T-helper 22 cell (primary cell): ENCODE data around the gene GIGYF1.
"Not testable (repeated sequence)": the region's sequence is repeated elsewhere in the genome, so short reads cannot be mapped to it uniquely, and the experiment has no call there.

Experiments
- DNase-seq: peaks from one replicate; pipeline ENCODE4 v3.0.0-alpha.2; 2020; ENCODE audit warnings: low read depth

Gene GIGYF1

DNA sequence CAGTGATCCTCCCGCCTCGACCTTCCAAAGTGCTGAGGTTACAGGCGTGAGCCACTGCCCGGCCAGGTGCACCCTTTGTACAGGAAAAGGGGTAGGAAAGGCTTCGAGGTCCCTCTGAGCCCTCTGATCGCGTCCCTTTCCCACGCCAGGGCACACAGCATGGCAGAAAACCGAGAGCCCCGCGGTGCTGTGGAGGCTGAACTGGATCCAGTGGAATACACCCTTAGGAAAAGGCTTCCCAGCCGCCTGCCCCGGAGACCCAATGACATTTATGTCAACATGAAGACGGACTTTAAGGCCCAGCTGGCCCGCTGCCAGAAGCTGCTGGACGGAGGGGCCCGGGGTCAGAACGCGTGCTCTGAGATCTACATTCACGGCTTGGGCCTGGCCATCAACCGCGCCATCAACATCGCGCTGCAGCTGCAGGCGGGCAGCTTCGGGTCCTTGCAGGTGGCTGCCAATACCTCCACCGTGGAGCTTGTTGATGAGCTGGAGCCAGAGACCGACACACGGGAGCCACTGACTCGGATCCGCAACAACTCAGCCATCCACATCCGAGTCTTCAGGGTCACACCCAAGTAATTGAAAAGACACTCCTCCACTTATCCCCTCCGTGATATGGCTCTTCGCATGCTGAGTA is 12.7 kb upstream of the GIGYF1 start:
- DNase-seq, result no peak

DNA sequence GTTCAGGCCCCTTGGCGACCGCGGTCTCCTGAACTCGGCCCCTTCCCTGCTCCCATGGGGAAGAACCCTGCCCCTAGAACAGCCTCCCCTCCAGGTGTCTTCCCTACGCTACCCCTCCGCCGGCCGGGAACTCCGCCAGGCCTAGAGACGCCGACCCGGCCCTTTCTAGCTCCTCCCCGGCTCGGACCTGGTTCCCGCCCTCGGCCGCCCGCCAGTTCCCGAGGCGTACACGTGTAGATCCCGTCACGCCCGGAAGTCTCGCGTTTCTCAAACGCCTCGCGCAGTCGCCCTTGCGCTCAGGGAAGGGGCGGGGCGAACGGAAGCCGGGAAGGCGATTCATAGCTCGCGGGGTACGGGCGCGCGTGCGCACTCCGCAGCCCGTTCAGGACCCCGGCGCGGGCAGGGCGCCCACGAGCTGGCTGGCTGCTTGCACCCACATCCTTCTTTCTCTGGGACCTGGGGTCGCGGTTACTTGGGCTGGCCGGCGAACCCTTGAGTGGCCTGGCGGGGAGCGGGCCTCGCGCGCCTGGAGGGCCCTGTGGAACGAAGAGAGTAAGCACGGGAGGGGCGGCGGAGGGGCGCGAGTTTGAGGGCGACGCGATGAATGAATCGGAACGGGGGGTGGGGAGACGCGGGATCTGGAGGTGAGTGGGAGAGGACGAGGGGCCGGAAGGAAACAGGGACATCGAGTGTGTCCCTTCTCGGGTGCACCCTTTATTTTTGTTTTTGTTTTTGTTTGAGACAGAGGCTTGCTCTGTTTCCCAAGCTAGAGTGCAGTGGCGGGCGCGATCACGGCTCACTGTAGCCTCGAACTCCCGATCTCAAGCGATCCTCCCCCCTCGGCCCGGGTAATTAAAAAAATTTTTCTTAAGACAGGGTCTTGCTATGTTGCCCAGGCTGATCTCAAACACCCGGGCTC is 12.0 kb upstream of the GIGYF1 start, which contains the start of gene POP7:
POP7 (plus strand) TSS at position 369 of the 919 bp plus-strand sequence. CDS start 710 bp downstream, outside the sequence.
- DNase-seq, result peak; percentile 96

DNA sequence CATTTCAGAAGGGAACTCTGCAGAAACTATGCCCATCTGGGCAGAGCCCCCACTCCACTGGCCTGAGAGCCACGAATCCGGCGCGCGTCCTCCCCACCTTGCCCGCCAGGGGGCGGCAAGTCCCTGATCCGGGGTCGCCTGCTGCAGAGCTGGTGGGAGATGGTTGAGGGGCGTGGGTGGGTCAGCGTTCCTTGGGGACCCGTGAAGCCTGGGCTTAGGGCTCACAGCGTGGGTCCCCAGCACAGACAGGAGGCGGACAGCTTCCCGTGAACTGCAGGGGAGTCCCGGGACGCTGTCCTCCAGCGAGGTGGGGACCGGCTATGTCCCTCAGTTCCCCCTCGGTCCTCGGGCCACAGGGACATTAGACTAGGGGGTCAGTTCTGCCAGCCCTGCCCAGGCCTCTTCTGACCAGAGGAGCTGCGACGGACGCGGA is 11.3 kb upstream of the GIGYF1 start:
- peak; percentile 35 for DNase-seq

DNA sequence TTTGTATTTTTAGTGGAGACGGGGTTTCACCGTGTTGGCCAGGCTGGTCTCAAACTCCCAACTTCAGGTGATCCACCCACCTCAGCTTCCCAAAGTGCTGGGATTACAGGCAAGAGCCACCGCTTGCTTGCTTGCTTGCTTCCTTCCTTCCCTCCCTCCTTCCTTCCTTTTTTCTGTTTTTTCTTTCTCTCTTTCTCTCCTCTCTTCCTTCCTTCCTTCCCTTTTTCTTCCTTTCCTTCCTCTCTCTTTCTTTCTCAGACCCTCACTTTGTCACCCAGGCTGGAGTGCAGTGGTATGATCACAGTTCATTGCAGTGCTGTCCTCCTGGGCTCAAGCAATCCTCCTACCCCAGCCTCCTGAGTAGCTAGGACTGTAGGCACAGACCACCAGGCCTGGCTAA is 7.0 kb upstream of the GIGYF1 start:
- not testable (repeated sequence) for DNase-seq

DNA sequence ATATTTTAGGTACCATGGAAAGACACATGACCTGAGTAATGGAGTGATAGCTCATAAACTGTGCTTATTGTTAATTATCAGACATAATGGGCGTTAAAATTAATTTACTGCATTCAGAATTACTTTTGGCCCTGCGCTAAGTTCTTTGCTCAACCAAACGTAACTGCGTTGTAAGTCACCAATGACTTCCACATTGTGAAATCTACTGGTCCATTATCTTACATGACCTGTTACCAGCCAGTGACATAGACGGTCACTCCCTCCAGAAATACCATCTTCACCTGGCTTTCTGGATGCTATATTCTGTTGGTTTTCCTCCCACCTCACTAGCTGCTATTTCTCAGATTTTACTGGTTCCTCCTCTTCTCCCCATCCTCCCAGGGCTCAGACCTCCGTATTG is 5.0 kb upstream of the GIGYF1 start:
- DNase-seq, result no peak

DNA sequence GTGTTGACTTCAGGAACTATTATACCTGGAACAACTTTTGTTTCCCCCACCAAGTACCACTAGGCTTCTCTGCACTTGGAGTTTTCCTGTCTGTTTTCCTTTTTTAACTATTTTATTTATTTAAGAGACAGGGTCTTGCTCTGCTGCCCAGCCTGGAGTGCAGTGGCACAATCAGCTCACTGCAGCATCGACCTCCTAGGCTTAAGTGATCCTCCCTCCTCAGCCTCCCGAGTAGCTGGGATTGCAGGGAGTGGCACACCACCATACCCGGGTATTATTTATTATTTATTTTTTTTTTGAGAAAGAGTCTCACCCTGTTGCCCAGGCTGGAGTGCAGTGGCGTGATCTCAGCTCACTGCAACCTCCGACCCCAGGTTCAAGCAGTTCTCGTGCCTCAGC is 2.1 kb upstream of the GIGYF1 start:
- DNase-seq, result no peak

DNA sequence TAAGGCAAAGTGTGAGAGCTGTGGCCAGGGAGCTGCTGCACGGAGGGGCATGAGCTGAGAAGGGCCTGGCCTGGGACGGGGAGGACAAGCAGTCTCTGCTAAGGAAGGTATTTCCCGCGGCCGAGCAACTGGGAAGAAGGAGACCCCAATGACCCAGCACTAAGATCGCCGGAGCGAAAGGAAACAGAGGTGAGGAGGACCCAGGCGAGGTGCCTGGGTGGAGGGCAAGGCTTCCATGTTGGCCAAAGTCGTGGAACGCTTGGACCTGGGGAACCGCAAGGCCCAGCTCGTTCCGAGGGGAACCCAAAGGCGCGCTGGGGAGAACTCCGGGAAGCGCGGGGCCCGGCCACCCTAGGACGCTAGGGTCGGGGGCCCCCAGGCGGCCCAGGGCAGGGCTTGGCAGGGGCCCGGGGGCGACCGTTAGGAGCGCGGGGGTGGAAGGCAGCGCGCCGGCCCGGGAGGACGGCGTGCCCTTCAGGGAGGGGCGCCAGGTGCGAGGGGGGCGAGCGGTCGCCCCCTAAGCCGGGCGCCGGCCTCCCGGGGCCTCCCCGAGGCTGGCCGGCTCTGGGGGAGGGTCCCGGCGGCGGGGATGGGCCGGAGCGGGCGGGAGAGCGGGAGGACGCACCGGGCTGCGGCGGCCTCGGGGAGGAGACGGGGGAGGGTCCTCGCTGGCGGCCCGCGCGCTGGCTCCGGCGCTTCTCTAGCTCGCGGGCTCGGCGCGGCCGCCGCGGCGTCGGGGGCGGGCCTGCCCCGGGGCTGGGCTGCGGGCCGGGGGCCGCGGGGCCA is 545 bp downstream of the GIGYF1 start:
- no peak for DNase-seq

DNA sequence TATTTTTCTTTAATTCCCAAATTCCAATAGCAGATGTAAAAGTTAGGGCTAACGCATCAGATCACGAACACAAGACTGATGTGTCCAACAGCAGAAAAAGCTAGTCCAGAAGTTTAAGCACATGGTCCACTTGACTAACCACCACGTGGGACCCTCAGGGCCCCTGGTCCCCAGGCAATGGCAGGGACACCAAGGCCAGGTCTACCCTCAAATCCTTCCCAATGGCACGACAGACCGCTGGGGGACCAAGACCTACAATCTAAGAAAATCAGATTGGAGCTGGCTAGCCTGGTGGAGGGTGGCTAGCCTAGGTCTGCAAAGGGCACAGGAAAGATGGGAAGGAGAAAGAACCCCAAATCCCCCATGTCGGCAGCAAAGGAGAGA is 1.5 kb downstream of the GIGYF1 start:
- DNase-seq, result no peak

DNA sequence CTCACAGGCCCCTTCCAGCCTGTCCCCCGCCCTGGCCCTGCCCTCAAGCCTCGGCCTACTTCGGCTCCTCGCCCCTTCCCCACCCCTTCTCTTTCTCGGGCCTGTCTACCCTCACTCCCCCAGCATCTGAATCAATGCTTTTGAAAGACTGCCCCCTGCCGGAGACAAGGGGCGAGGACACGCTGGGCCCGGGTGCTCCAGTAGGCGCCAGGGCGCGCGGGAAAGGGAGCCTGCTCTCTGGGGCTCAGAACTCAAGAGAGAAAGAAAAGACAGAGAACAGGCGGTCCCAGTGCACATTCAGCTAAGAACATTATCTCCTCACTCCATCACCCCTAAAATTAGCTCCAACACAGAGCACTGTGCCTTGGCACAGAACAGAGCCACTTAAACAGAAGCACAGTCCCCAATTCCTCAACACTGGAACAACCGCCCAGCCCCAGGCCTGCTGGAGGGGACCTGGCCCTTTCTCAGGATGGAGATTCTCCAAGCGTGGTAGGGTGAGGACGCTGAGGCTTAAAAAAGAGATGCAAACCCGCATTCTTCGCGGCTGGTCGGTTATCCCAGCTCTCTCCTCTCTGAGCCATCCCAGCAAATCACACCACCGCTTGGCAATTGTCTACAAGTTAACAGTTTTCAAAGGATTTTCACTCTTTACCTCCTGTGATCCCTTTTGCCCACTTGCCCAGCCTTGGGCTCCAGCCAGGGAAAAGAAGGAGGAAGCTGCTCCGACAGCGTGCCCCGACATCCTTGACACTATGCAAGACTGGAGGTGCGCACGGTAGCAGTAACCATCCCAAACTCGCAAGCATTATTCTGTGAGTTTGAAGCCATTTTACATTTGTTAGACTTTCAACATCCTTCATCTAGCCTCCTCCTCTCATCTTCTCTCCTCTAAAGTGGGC is 2.1 kb downstream of the GIGYF1 start:
- peak; percentile 44 for DNase-seq

DNA sequence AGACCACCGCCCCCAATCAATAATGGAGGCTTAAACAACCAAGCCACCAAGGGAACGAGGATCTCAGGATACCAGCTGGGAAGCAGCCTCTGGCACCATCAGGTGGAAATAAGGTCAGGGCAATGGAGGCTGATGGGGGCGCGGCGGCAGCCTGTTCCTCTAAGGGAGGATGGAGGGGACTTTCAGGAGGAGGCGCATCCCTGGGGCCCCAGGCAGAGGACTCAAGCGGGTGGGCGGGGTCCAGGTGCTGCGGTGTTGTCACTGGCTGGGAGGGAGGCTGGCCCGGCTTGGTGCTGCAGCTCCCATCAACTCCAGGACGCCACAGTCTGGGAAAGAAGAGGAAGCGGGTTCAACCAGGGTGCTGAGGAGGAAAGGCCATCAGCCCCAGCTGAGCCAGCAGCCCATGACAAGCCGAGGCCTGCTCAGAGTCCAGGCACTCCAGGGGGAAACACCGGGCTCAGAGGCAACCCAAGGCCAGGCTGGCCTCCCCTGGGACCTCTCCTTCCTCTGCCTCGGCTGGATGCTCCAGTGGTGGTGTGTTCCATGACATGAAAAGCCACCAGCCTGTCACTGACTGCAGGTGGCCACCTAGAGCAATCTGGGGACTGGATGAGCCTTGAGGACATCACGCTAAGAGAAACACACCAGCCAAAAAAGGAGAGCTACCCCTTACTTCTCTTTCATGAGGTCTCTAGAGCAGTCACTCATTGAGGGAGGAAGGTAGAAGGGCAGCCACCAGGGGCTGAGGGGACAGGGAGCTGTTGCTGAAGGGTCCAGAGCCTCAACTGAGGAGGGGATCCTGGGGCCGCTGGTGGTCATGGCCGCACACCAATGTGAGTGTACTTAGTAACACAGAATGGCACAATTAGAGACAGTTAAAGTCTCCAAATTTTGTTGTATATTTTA is 4.6 kb downstream of the GIGYF1 start:
- DNase-seq, result no peak

DNA sequence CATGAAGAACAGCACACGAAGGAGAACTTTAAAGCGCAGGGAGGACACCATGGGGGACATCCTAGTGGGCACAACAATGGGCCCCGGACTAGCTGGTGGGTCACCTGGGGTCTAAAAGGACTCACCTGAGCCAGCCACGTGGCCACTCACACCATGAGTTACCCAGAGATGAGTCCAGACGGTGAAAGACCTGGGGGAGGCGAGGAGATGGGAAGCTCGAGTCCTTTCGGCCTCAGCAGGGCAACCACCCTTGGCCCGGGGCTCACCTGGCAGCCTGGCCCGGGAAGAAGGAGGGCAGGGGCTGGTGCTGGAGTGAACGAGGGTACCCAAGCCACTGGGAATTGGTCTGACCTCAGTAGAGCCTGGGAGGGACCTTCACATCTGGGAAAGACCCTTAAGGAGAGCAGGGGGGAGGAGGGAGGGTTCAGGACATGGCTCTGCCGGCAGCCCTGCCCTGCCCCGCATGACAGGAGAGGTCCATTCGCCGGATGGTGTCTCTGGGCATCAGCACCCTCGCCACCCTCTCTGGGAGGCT is 5.7 kb downstream of the GIGYF1 start:
- no peak for DNase-seq

DNA sequence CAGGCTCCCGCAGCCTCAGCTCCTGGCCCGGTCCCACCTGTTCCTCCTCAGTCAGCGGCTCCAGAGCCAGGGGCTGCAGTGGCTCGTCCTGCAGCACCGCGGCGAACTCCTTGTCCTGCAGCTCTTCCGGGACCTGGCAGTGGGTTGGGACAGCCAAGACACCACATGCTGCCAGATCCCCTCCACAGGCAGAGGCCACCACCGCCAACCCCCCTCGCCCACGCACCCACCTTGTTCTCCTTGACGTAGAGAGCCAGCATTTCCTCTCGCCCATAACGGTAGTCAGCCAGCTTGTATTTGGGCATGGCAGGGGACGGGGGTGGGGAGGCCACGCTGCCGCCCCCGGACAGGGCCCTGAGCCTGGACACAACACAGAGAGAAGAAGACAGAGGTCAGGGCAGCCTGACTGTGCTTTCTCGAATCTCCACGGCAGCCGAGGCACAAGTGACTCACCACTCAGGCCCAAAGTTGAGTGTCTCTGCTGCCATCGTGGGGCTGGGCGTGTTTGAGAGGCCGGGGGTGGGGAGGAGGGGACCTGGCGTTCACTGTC is 6.2 kb downstream of the GIGYF1 start:
- DNase-seq, result no peak

DNA sequence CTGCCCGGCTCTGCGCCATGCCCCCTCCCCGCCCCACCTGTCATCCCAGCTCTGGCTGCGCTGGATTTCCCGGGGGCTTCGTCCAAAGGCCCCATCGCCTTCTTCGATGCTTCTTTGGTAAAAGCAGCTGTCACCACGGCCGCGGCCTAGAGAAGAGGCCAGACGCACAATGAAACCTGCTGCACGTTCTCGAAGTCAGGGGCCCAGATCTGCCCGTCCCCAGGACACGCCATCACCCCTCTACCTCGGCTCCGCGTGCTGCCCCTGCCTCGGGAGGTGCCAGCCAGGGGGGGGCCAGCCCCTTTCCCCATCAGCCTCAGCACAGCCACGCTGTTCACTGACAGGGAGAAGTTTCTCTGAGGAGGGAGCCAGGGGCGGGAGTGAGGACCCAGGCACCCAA is 6.8 kb downstream of the GIGYF1 start:
- DNase-seq, result no peak

DNA sequence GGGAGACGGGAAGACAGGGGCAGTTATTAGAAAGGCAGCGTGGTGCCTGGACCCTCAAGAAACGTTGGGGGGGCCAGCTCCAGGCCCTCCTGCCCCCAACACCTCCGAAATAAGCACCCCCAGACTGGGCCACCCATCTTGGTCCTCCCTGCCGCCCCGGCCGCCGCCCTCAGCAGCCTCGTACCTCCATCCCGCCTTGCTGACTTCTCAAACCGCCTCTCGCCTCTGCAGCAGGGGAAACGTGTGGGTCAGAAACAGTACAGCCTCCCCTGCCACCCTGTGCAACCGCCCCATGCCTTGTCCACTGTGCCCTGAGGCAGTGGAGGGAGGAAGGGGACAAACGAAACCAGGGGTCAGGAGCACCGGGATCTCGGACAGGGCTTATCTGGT is 7.2 kb downstream of the GIGYF1 start:
- DNase-seq, result no peak

DNA sequence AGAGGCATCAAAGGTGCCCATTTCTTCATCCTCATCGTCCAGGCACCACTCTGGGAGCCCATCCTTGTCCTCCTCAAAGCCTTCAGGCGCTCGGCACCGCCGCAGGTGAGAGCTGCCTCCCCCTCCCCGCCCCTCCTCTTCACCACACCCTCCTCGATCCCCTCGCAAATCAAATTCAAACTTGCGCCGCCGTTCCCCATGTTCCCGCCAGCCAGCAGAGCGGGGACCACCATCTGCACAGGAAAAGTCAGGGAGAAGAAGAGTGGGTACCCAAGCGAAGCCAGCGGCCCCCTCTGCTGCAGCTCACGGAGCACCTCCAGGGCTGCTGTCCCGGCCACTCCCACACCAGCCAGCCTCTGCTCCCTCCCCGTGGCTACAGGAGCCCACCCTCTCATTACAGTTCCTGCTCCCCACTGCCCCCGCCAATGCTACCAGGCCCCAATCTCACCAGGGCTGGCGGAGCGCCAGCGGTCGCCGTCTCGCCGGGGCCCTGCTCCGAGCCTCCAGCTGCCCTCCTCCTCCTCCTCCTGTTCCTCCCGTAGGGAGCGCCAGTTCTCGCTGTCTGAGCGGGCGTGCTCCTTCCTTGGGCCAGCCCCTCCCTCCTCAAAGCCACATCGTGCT is 7.7 kb downstream of the GIGYF1 start:
- no peak for DNase-seq

DNA sequence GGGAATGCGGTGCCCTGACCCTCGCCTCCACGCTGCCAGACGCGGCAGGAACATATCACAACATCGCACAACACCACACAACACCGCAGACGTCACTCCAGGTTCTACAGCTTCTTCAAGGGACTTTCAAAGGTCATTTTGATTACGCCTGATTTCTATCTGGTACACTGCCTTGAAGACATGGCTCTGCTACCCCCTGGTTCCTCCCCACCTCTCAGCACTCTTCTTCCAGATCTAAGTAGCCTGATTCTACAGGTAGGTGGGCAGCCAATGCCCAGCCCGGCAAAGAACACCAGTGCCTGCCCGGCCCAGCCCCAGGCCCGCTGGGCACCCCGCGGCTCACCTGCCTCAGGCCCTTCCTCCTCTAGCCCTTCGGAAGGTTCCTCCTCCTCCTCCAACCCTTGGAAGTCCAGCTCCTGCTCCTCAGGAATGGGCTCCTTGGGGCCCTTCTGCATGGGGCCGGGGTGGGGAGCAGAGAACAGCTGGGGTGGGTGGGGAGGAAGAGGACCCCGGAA is 8.4 kb downstream of the GIGYF1 start:
- no peak for DNase-seq

DNA sequence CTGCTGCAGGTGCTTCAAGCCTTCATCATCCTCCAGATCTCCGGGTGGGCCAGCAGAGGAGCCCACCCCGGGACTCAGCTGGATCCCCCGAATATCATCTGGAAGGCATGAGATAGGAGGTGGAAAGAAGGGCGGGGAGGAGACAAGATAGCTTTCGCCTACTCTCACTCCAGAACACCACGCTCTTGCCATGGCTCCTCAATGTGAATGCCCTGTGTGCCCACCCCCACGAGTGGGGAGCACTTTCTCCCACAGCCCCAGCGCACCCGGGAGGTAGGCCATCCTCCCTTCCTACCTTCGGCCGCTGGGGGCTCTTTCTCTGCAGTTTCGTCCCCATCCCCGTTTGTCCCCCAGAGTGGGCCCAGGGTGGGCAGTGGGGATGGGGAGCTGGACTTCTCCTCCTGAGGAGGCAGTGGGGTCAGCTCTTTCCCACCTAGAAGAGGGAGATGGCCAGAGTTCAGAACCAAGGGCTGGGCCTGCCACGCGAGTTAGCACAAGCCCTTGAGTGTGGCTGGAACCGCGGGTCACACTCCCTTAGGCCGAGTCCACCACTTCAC is 8.9 kb downstream of the GIGYF1 start:
- DNase-seq, result no peak

DNA sequence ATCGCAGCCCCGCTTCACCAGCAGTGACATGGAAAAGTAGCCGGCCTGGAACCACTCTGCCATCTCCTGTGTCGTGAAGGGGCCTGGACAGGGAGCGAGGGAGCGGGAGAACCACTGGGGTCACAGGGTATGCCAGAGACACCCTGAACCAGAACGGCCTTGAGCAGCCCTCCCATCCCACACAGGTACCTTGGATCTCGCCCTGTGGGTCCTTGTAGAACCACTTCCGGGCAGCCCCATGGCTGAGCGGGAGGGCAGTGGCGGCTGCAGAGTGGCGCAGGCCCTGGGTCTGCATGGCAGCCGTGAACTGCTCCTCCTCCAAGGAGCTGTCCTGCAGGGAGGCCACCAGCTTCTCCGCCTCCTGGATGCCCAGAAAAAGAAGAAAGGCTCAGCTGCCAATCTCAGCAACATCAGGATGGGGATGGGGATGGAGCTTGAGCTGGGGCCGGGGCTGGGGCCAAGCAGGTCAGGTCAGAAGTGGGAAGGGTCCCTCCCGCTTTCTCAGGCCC is 9.5 kb downstream of the GIGYF1 start:
- DNase-seq, result no peak
